HG02798 (cell line): ENCODE data around the gene VPS4A.
A peak's percentile ranks its signal among the peaks of the same experiment; 100 is the strongest.

Experiments used
- ATAC-seq: cut with Tn5 transposase; IDR thresholded peaks from one replicate; pipeline ENCODE4 v1.9.1; 2021; ENCODE audit warnings: mild to moderate bottlenecking; ENCODE audit not compliant: unreplicated experiment, poor library complexity

Gene VPS4A

DNA sequence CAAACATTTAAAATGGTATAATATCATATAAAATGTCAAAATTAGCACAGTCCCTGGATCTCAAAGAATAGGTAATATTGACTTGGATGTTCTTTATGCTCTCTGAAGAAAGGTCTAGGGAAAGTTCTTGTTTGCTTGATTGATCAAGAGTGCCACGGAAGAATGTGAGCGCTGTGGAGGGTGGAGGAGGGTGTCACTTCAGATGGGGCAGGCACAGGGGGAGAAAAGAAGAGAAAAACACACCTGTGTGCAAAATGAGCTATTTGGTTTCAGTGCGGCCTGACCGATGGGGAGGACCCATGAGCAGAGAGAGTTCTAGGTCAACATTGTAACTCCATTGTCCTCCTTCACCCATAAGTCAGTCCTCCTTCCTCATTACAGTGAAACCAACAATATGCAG is 8.8 kb upstream of the VPS4A start:
- ATAC-seq: no peak

DNA sequence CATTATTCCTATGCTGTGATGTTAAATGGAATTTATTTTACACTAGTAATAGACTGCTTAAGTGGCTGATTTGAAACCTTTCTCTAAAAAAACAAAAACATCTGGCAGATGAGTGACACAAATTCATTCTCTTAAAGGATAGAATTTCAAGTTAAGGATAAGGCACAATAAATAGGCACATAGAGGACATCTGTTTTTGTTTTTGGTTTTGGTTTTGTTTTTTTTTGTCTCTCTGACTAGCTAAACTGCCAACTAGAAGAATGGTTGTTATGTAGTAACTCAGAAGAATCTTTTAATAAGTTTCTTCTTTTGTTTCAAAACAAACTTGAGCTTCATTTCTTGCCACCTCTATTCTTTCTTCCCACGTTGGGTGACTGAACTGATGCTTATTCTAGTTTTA is 5.1 kb upstream of the VPS4A start:
- no peak for ATAC-seq

DNA sequence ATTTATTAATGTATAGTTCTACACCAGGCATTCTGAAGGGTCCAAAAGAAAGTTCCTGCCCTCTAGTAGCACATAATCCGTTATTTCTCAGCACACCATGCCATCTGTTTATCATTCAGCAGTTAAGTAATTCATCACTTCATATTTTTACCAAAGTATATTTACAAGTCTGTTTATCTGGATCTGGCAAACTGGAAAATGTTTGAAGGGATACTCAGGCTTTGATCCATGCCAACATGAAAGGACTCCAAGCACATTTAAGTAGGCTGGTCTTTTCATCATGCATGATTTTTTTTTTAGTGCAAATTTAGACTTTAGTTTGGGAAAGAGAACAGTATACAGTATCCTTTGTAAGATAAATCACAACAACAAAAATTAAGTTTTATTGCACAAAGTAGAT is 4.1 kb upstream of the VPS4A start:
- no peak for ATAC-seq

DNA sequence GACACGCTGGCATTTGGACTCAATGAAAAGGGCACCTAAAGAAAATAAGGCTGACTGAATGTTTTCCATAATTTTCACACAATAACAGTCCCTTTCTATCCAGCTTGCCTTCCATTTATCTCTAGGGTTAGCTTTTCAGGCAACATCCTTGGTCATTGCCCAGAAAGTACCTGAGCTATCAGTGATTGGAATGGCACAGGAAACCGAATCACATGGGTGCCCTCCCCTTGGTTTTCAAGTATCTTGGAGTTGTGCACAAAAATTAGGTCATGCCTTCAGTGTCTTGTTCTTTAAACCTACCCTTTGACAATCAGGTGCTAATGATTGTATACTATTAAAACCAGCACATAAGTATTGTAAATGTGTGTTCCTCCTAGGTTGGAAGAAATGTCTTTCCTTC is 3.3 kb upstream of the VPS4A start:
- ATAC-seq: no peak

DNA sequence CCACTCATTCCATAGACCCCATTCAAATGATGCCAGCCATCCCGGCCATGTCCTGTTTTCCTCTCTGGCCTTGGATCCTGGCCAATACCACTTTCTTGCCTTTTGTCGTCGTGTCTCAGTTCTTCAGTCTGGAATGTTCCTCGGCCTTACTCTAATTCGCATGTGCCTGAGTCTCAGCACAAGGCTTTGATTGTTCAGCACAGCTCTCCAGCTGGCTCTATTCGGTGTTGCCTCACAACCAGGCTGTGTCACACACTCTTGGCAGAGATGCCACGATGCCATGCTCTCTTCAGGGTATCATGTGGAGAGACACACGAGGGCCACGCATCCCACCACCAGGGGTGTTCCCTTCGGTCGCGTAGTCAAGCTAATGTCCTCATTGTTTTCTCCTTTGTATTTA is 1.8 kb upstream of the VPS4A start:
- ATAC-seq: no peak

DNA sequence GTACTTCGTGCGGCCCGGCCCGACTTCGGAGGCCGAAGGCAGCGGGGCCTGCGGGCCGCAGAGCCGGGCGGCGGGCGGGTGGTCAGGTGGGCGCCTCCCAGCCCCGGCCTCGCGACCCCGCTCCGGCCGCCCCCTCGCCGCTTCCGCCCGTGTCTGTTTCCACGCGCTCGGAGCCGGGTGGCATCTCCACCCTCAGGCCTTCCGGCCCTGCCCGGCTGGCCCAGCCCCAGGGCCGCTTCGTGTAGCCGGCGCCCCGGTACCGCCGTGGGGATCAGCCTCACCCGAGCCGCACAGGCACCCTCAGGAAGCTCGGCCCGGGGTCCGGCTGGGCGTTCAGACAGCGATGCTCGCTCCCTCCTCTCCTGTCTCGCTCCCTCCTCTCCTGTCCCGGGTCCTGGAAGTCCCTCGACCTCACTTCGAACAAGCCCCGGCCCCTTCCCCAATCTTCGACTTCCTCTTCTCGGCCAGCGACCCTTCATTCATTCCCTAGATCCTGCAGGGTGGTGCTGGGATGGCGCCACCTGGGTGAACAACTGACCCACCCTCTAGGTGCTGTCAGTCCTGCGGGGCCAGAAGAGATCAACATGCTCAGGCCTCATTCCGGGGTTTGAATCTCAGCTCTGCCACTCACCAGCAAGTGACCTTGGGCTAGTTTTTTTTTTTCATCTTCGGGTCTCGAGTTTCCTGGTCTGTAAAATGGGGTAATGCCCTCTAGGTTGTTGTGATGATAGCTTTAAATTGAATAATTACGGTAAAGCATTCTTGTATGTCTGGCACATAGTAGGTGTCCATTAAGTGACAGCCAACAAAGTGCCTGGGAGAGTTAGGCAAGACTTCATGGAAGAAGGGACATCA is 610 bp downstream of the VPS4A start:
- peak; percentile 43 for ATAC-seq

DNA sequence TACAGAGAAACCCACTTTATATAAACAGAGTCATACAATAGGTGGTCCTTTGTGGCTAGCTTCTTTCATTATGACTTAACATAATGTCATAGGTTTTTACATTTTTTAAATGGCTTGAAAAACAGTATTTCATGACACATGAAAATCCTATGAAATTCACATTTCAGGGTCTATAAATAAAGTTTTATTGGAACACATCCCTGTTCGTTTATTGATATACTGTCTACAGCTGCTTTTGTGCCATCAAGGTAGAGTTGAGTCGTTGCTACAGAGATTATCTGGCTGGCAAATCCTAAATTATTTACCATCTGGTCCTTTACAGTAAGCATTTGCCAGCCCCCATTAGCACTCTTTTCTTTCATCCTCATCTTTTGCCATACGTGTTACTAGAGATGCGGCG is 2.3 kb downstream of the VPS4A start:
- no peak for ATAC-seq

DNA sequence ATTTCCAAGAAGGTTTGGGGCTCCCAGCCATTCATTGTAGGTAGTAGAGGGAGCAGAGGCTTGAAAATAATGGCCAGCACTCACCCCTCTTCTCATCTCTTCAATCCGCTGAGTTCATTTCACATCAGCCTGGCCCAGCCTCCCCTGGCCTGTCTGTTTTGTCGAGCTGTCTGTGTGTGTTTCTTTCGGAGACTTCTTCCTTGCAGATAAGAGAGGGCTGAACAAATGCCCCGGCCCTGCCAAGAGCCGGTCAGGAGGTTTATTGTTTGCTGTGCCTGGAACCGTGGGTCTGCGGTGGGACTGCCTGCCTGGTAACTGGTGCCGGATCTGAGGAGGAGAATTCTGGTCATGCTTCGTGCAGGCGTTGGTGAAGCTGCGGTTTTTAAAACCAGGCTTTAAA is 3.4 kb downstream of the VPS4A start:
- ATAC-seq: no peak

DNA sequence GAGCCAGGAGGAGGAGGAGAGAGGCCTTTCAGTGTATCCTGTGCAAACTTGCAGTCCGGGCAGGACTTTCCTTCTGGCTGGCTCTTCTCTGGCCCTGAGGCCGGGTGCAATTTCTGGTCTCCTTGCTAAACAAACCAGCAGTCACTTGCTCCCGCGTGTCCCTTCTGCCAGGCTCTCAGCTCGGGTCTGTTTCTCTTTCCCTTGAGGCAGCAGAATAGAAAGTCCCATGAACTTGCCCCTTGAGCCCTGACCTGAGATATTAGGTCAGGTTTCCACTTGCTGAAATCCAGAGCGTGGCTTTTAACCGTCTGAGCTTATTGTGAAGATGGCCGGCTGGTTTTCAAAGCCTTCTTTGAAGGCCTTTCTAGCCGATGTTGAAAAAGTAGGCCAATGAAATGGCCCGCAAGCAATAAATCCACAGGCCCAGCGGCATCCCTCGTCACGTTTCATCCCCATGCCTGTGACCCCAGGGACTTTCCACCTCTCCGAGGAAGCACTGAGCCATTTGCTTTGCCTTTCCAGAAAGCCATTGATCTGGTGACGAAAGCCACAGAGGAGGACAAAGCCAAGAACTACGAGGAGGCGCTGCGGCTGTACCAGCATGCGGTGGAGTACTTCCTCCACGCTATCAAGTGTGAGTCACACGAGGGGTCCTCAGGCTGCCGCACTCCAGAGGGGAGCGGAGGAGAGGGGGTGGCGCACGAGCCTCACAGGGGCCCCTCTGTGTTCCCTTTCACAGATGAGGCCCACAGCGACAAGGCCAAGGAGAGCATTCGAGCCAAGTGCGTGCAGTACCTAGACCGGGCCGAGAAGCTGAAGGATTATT is 4.5 kb downstream of the VPS4A start:
- ATAC-seq: no peak

DNA sequence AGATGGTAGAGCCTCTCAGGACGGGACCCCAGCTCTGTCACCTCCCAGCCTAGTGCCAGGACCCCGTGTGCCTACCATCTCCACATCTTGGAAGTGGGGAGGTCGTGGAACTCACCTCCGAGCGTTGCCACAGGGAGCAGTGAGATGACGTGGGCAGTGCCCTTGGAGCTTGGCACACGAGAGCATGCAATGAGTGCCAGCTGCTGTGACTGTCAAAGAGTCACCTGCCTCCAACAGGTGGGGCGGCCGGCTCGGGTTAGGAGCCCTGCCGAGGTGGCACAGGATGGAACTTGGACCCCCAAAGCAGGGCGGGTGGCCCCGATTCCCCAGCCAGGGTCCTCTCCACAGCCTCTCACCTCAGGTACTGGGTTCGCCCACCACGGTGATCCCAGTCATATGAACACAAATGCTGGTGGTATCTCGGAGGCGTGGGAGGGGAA is 5.5 kb downstream of the VPS4A start:
- no peak for ATAC-seq

DNA sequence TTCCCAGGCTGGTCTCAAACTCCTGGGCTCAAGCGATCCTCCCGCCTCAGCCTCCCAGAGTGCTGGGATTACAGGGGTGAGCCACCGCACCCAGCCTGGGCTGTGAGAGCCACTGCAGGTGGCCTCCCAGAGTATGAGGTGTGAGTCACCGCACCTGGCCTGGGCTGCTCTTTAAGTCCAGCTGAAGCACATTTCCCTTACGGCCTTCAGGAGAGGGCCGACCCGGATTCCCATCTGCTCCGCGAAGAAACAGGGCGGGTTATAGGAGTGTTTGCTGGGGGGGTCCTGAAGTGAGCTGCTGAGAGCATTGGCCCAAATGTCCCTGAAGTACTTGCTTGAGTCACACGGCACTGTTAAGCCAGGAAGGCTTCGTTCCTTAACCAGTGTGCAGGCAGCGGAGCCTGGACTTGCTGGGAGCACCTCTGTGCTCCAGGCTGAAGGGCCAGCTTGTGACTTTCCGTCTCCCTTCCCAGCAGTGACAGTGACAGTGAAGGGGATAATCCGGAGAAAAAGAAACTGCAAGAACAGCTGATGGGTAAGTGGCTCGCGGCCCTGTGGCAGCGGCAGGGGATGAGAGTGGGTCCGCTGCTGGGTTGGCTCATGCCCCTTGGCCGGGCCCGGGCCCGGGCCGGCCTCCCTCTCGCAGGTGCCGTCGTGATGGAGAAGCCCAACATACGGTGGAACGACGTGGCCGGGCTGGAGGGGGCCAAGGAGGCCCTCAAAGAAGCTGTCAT is 7.2 kb downstream of the VPS4A start:
- ATAC-seq: no peak

DNA sequence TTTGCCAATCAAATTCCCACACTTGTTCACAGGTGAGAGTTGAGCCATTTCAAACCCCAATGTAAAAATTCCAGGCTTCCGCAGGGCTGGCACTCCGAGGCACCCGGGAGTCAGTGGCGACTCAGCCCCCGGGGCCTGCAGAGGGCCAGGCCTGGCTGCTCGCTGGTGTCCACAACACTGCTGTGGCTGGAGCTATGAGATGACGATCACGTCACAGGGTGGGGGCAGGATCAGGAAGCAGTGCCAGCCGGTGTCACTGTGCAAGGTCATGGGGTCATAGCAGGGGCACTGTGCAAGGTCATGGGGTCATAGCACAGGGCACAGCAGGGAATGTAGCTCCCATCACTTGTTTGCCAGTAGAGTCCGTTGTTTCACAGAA is 7.8 kb downstream of the VPS4A start:
- ATAC-seq: no peak

DNA sequence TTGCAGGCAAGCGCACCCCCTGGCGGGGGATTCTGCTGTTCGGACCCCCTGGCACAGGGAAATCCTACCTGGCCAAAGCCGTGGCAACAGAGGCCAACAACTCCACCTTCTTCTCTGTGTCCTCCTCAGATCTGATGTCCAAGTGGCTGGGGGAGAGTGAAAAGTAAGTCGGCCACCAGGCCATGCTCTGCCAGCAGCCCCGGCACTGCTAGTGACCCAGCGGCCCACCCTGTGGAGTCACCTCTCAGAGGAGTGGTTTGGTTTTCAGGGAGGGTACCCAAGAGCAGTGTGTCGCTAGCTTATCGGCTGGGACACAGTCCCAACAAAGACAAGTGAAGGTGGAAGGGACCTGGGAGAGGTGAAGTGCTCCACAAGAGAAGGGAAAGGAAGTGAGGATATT is 8.2 kb downstream of the VPS4A start:
- no peak for ATAC-seq

DNA sequence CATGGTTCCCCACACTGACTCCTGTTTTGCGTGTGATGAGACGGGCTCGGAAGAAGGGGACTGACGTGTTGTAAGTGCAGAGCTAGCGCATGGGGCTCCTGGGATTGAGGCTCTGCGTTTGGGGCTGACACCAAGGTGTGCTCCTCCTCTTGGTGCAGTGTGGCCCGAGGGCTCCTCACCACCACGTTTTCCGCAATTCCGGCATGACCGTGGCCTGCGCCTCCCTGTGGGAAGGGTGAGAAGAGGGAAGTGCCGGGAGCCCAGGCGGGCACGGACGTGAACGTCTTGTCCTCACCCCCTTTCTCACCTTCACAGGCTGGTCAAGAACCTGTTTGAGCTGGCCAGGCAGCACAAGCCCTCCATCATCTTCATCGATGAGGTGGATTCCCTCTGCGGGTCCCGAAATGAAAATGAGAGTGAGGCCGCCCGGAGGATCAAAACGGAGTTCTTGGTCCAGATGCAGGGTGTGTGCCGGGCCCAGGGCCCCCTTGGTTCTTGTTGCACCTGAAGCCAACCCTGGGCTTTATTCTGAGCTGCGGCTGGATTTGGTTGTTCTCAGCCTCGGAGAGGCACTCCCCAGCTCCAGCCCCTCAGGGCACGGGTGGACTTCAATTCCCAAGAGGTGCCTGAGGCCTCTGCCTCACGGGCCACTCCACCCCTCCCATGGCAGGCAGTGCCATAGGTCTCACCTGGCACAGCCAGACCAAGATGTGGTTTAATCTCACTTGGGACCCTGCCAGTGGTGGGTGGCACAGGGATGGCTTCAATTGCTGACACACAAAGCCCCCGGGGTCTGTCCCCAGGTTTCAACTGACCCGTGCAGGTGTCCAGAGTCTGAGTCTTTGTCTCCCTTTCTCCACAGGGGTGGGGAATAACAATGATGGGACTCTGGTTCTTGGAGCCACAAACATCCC is 8.9 kb downstream of the VPS4A start:
- no peak for ATAC-seq

DNA sequence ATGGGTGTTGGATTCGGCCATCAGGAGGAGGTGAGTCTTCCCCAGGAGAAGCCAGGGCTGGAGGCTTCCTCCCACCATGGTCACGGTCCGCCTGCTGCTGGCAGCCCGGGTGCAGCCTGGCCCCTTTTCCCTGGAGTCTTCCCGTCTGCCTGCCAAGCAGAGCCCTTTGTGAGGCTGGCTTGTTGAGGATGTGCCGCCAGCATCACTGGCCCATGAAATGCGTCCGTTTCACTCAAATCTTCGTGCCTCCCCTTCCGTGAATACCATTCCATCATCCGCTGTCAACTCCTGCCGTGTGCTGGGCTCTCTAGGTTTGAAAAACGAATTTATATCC is 9.6 kb downstream of the VPS4A start:
- no peak for ATAC-seq

DNA sequence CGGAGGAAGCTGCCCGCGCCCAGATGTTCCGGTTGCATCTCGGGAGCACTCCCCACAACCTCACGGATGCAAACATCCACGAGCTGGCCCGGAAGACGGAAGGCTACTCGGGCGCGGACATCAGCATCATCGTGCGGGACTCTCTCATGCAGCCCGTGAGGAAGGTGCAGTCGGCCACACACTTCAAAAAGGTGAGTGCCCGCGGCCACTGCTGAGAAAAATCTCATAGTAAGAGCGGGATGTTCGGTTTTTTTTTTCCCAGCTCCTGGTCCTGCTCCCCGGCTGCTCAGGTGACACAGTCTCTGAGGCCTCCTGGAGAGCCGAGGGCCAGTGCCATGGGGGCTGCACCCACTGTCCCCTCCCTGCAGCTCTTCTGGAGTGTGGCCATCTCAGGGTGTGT is 9.9 kb downstream of the VPS4A start:
- no peak for ATAC-seq

DNA sequence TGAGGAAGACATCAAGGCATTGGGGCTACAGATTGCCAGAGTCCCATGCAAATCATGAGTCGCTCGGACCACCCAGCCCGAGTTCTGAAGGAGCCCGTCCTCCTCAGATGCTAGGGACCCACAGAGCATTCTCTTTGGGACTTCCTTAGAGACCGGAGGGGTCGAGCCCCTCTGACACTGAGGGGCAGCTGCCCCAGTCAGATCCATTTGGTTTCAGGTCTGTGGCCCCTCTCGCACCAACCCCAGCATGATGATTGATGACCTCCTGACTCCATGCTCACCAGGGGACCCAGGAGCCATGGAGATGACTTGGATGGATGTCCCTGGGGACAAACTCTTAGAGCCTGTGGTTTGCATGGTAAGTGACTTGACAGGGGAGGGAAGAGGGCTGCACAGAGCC is 11.2 kb downstream of the VPS4A start:
- no peak for ATAC-seq

DNA sequence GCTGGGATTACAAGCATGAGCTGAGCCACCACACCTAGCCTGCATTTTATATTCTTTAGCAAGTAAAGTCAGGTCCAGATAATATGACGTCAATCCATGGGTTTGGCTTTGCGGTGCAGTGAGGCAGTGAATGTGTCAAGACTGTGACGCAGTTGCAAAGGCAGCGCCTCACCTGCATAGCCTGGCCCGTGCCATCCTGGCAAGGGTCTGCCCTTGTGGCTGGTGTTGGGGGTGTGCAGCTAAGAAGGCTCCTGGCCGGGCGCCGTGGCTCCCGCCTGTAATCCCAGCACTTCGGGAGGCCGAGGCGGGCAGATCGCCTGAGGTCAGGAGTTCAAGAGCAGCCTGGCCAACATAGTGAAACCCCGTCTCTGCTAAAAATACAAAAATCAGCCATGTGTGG is 12.3 kb downstream of the VPS4A start:
- ATAC-seq: no peak

DNA sequence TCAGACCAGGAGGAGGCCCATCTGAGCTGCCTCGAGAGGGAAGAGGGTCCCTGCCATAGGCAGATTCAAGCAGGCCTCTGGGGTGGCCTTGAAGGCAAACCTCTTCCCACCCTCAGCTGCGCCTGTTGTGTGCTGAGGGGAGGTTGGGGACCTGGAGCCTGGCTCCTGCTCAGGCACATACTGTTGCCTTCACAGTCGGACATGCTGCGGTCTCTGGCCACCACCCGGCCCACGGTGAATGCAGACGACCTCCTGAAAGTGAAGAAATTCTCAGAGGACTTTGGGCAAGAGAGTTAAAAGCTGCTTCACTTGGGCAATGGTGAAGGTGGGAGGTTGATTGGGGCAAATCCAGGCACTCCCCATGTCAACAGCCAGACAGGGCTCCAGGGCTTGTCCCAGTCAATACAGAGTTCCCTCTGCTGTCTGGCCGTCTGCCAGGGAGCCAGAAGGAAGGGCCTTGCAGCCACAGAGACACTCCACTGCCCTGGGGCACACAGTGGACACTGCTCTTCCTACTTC is 12.9 kb downstream of the VPS4A start:
- no peak for ATAC-seq
